ENCODE results near the gene POLN. TPM values are rescaled to one million over a fixed set of nuclear protein-coding genes. Genes with fewer than 3 reads are reported as not detected.

POLN gene
- total and polyA plus RNA-seq, 2 donors: 1.1 to 2.9 TPM

DNA sequence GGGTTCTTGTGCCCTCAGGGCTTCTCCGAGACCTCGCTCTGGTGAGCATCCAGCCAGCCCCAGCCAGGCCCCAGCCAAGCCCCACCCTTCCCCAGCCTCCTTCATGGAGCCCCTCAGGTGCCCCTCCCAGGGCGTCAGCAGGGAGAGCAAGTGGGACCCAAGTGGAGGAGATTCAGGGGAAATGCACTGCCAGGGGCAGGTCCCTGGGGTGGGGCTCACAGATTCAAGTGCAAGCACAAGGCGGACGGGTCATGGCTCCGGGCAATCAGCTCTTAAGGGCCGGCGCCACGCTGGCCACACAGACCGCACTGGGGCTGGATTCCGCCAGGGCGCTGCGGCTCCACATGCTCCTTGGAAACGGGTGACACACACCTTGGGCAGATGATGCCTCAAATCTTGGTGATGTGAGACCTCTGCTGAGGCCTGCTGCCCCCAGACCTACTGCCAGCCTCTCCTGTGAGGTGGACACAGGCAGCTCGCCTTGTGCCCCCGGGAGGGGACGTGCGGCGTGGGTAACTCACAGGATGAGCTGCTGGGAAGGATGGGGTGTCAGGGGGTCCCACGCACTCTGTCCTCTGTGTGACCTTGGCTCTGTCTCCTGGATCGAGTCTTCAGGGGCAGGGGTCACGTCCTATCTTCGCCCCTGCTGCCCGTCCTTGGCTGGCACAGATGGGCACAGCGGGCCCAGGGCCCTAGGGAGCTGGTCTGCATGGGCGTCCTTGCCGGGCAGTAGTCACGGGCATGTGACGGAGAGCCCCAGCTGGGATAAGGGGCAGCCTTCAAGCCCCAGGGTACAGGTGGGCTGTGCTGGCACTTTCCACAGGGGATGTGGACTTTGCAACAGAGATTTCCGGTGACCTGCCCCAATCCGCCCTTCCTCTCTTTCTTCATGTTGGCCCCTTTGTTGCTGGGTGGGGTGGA lies 165.7 kb downstream of the POLN start:
- WGBS: 97% methylated on average over 31 of the region's 31 CpGs
- Histone ChIP-seq H3K4me3 (ENCODE audit: low read length in 2 of 2) (no peak overlapping the region), H3K4me1 (ENCODE audit: control insufficient read depth in 2 of 2, insufficient read depth in 2 of 2, low read length in 2 of 2) (no peaks in the 10 kb centered on the region), H3K9me3 (ENCODE audit: control insufficient read depth in 2 of 2, insufficient read depth in 1 of 2, low read length in 1 of 2) (no peaks in the 10 kb centered on the region), H3K36me3 (ENCODE audit: control insufficient read depth in 2 of 2, insufficient read depth in 2 of 2, low read length in 1 of 2) (no peaks in the 10 kb centered on the region), H3K27ac (ENCODE audit: low read depth in 1 of 2, low read length in 1 of 2) (no peak overlapping the region), H3K27me3 (ENCODE audit: control insufficient read depth in 2 of 2, insufficient read depth in 1 of 2, low read length in 1 of 2) (peaks cover 0 to 11% of the 10 kb centered on the region in 2 donors)
- DNase-seq (ENCODE audit: low read depth in 6 of 9, low spot score in 9 of 9): no peak

GRCh38 chr4:2075171-2075986 lies 166.5 kb downstream of the POLN start:
- no peak overlapping the region for H3K27ac ChIP-seq (ENCODE audit: low read depth in 1 of 2, low read length in 1 of 2)
- 94% methylated on average over 12 of the region's 12 CpGs for WGBS
- DNase-seq (ENCODE audit: low read depth in 6 of 9, low spot score in 9 of 9): no peak

DNA sequence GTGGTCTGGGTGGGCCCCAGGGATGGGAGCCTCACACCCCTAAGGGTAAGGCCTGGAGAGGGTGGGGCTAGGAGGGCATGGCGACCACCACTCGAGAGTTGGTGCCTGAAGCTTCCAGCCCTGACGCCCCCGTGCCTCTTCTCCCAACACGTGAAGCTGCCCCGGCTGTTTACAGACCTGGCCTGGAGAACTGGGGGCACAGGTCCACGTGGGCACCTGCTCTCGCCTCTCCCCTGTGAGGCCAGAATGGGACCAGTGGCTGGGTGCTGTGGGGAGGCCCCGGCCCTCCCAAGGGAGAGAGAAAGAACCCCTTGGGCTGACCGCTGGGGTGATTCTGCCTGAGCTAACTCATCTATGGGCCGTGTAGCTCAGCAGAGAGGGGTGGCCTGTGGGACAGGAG lies 167.3 kb downstream of the POLN start:
- Histone ChIP-seq H3K4me3 (ENCODE audit: low read length in 2 of 2) (no peak overlapping the region), H3K27ac (ENCODE audit: low read depth in 1 of 2, low read length in 1 of 2) (no peak overlapping the region), H3K36me3 (ENCODE audit: control insufficient read depth in 2 of 2, insufficient read depth in 2 of 2, low read length in 1 of 2) (no peaks in the 10 kb centered on the region), H3K9me3 (ENCODE audit: control insufficient read depth in 2 of 2, insufficient read depth in 1 of 2, low read length in 1 of 2) (no peaks in the 10 kb centered on the region), H3K27me3 (ENCODE audit: control insufficient read depth in 2 of 2, insufficient read depth in 1 of 2, low read length in 1 of 2) (peaks cover 0 to 19% of the 10 kb centered on the region in 2 donors), H3K4me1 (ENCODE audit: control insufficient read depth in 2 of 2, insufficient read depth in 2 of 2, low read length in 2 of 2) (no peaks in the 10 kb centered on the region)
- 94% methylated on average over 11 of the region's 11 CpGs for WGBS
- DNase-seq (ENCODE audit: low read depth in 6 of 9, low spot score in 9 of 9): no peak

More at GRCh38 chr4:2075171-2075986, 166.5 kb downstream of the POLN start:
- Histone ChIP-seq H3K9me3 (ENCODE audit: control insufficient read depth in 2 of 2, insufficient read depth in 1 of 2, low read length in 1 of 2) (no peaks in the 10 kb centered on the region), H3K36me3 (ENCODE audit: control insufficient read depth in 2 of 2, insufficient read depth in 2 of 2, low read length in 1 of 2) (no peaks in the 10 kb centered on the region), H3K27me3 (ENCODE audit: control insufficient read depth in 2 of 2, insufficient read depth in 1 of 2, low read length in 1 of 2) (peaks cover 0 to 13% of the 10 kb centered on the region in 2 donors), H3K4me1 (ENCODE audit: control insufficient read depth in 2 of 2, insufficient read depth in 2 of 2, low read length in 2 of 2) (no peaks in the 10 kb centered on the region), H3K4me3 (ENCODE audit: low read length in 2 of 2) (no peak overlapping the region)

DNA sequence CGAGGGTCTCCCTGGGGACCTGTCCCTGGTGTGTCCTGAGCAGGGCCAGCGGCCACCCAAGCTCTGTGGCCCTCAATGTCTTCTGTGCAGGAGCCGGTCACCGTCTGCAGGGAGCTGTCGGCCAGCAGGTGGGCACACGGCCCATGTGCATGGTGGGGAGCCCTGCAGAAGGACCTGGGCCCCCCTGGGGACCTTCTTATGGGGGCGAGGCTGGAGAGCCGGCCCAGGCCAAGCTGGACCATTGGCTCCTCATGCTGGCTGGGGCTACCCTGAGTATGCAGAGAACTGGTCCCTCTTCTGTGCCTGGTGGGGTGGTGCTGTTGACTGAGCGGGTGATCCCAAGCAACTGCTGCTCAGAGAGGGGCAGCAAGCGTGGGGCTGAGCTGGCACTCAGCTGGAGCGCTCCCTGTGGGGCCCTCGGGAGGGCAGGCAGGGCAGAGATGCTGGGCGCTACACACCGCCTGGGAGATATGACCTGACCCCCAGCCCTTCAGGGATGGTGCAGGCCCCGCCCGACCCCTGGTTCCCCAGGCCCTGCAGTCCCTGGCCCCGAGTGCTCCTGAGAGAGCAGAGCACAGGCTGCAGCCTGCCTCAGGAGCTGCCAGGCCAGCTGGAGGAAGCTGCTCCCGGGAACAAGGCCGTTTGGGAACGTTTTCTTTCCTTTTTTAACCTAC lies 168.0 kb downstream of the POLN start:
- Histone ChIP-seq H3K27ac (ENCODE audit: low read depth in 1 of 2, low read length in 1 of 2) (no peak overlapping the region), H3K36me3 (ENCODE audit: control insufficient read depth in 2 of 2, insufficient read depth in 2 of 2, low read length in 1 of 2) (no peaks in the 10 kb centered on the region), H3K4me3 (ENCODE audit: low read length in 2 of 2) (no peak overlapping the region), H3K4me1 (ENCODE audit: control insufficient read depth in 2 of 2, insufficient read depth in 2 of 2, low read length in 2 of 2) (no peaks in the 10 kb centered on the region), H3K9me3 (ENCODE audit: control insufficient read depth in 2 of 2, insufficient read depth in 1 of 2, low read length in 1 of 2) (no peaks in the 10 kb centered on the region), H3K27me3 (ENCODE audit: control insufficient read depth in 2 of 2, insufficient read depth in 1 of 2, low read length in 1 of 2) (peaks cover 0 to 19% of the 10 kb centered on the region in 2 donors)
- DNase-seq (ENCODE audit: low read depth in 6 of 9, low spot score in 9 of 9): no peak
- 92% methylated on average over 20 of the region's 20 CpGs for whole genome bisulfite sequencing

- Histone ChIP-seq H3K27ac (ENCODE audit: low read depth in 1 of 2, low read length in 1 of 2) (no peak overlapping the region), H3K4me1 (ENCODE audit: control insufficient read depth in 2 of 2, insufficient read depth in 2 of 2, low read length in 2 of 2) (no peaks in the 10 kb centered on the region), H3K27me3 (ENCODE audit: control insufficient read depth in 2 of 2, insufficient read depth in 1 of 2, low read length in 1 of 2) (peaks cover 0 to 19% of the 10 kb centered on the region in 2 donors), H3K9me3 (ENCODE audit: control insufficient read depth in 2 of 2, insufficient read depth in 1 of 2, low read length in 1 of 2) (no peaks in the 10 kb centered on the region), H3K4me3 (ENCODE audit: low read length in 2 of 2) (no peak overlapping the region), H3K36me3 (ENCODE audit: control insufficient read depth in 2 of 2, insufficient read depth in 2 of 2, low read length in 1 of 2) (no peaks in the 10 kb centered on the region)
- 94% methylated on average over 20 of the region's 20 CpGs for WGBS
- no peak for DNase-seq (ENCODE audit: low read depth in 6 of 9, low spot score in 9 of 9)
These were observed 168.7 kb downstream of the POLN start for GRCh38 chr4:2072971-2073807.

DNA sequence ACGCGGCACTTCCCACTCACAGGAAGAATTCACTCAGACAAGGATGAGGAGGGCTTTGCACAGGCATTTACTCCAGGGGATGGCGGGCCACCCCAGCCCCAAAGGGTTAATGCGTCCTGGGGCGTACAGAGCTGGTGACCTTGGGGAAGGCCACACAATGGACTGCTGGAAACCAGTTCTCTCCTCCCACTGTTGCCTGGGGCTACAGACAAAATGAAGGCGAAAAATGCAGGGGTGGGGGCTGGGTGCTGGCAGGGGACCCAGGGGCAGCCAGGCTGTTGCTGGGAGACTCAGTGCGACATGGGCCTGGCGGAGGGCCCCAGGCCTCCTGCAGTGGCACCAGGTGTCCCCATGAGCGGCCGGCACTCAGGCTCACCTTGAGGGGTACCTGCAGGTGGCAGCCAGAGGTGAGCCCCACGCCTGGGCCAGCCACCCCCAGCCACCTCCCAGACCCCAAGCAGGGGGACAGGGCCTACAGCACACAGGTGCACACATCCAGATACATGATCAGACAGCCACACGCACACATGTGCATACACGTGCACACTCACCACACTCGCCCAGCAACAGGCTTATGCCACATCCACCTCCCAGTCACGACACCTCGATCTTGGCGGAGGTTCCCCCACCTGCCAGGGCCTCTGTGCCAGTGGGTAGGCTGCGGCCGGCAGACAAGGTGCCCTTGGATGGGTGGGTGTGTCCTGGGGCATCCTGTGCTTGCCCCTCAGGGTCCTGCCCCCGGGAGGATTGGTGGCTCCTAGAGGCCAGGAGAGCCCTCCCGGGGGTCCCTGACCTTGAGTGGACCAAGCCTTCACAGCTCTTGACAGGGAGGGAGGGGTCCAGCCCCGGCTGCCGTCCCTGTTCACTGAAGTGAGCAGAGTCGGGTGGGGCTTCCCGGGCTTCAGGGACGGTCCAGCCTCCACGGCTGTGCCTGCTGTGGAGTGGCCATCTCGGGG lies 169.7 kb downstream of the POLN start:
- Histone ChIP-seq H3K4me3 (ENCODE audit: low read length in 2 of 2) (no peak overlapping the region), H3K9me3 (ENCODE audit: control insufficient read depth in 2 of 2, insufficient read depth in 1 of 2, low read length in 1 of 2) (no peaks in the 10 kb centered on the region), H3K27me3 (ENCODE audit: control insufficient read depth in 2 of 2, insufficient read depth in 1 of 2, low read length in 1 of 2) (peaks cover 0 to 20% of the 10 kb centered on the region in 2 donors), H3K36me3 (ENCODE audit: control insufficient read depth in 2 of 2, insufficient read depth in 2 of 2, low read length in 1 of 2) (no peaks in the 10 kb centered on the region), H3K4me1 (ENCODE audit: control insufficient read depth in 2 of 2, insufficient read depth in 2 of 2, low read length in 2 of 2) (no peaks in the 10 kb centered on the region), H3K27ac (ENCODE audit: low read depth in 1 of 2, low read length in 1 of 2) (no peak overlapping the region)
- WGBS: 88% methylated on average over 28 of the region's 28 CpGs
- DNase-seq (ENCODE audit: low read depth in 6 of 9, low spot score in 9 of 9): no peak

- no peaks in the 10 kb centered on the region for H3K36me3 ChIP-seq (ENCODE audit: control insufficient read depth in 2 of 2, insufficient read depth in 2 of 2, low read length in 1 of 2)
- H3K27ac ChIP-seq (ENCODE audit: low read depth in 1 of 2, low read length in 1 of 2): no peak overlapping the region
- no peaks in the 10 kb centered on the region for H3K4me1 ChIP-seq (ENCODE audit: control insufficient read depth in 2 of 2, insufficient read depth in 2 of 2, low read length in 2 of 2)
- WGBS: 87% methylated on average over 16 of the region's 16 CpGs
- H3K27me3 ChIP-seq (ENCODE audit: control insufficient read depth in 2 of 2, insufficient read depth in 1 of 2, low read length in 1 of 2): peaks cover 0 to 24% of the 10 kb centered on the region in 2 donors
- DNase-seq (ENCODE audit: low read depth in 6 of 9, low spot score in 9 of 9): no peak
- no peak overlapping the region for H3K4me3 ChIP-seq (ENCODE audit: low read length in 2 of 2)
- no peaks in the 10 kb centered on the region for H3K9me3 ChIP-seq (ENCODE audit: control insufficient read depth in 2 of 2, insufficient read depth in 1 of 2, low read length in 1 of 2)
These were observed 170.5 kb downstream of the POLN start for GRCh38 chr4:2071252-2071911.

All from thymus (tissue), 11 donors.